ENCODE measurements around the gene CNN2. TPM values are rescaled to one million over a fixed set of nuclear protein-coding genes. Genes with fewer than 3 reads are reported as not detected.
A peak's percentile ranks its signal among the peaks of the same experiment; 100 is the strongest.

The CNN2 gene
- total and polyA plus RNA-seq, 9 of the 15 experiments (the other 6 are each of a cell fraction or from before 2014, with no cell fraction given), result 12.1 to 174 (median 52.7) TPM

- TF ChIP-seq, protein P1, sequence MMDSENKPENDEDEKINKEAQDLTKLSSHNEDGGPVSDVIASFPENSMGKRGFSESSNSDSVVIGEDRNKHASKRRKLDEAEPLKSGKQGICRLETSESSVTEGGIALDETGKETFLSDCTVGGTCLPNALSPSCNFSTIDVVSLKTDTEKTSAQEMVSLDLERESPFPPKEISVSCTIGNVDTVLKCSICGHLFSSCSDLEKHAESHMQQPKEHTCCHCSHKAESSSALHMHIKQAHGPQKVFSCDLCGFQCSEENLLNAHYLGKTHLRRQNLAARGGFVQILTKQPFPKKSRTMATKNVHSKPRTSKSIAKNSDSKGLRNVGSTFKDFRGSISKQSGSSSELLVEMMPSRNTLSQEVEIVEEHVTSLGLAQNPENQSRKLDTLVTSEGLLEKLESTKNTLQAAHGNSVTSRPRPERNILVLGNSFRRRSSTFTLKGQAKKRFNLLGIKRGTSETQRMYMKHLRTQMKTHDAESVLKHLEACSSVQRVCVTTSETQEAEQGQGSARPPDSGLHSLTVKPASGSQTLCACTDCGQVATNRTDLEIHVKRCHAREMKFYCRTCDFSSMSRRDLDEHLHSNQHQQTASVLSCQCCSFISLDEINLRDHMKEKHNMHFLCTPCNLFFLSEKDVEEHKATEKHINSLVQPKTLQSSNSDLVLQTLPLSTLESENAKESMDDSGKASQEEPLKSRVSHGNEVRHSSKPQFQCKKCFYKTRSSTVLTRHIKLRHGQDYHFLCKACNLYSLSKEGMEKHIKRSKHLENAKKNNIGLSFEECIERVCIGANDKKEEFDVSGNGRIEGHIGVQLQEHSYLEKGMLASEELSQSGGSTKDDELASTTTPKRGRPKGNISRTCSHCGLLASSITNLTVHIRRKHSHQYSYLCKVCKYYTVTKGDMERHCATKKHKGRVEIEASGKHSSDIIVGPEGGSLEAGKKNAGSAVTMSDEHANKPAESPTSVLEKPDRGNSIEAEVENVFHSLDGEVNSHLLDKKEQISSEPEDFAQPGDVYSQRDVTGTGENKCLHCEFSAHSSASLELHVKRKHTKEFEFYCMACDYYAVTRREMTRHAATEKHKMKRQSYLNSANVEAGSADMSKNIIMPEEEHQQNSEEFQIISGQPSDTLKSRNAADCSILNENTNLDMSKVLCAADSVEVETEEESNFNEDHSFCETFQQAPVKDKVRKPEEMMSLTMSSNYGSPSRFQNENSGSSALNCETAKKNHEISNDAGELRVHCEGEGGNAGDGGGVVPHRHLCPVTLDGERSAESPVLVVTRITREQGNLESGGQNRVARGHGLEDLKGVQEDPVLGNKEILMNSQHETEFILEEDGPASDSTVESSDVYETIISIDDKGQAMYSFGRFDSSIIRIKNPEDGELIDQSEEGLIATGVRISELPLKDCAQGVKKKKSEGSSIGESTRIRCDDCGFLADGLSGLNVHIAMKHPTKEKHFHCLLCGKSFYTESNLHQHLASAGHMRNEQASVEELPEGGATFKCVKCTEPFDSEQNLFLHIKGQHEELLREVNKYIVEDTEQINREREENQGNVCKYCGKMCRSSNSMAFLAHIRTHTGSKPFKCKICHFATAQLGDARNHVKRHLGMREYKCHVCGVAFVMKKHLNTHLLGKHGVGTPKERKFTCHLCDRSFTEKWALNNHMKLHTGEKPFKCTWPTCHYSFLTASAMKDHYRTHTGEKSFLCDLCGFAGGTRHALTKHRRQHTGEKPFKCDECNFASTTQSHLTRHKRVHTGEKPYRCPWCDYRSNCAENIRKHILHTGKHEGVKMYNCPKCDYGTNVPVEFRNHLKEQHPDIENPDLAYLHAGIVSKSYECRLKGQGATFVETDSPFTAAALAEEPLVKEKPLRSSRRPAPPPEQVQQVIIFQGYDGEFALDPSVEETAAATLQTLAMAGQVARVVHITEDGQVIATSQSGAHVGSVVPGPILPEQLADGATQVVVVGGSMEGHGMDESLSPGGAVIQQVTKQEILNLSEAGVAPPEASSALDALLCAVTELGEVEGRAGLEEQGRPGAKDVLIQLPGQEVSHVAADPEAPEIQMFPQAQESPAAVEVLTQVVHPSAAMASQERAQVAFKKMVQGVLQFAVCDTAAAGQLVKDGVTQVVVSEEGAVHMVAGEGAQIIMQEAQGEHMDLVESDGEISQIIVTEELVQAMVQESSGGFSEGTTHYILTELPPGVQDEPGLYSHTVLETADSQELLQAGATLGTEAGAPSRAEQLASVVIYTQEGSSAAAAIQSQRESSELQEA (IDR thresholded peaks at IDR 0.05; ENCODE audit: low read depth), result no peak
- TF ChIP-seq ZNF79 (CRISPR knock-in tag; IDR thresholded peaks at IDR 0.05; ENCODE audit: low read depth), result no peak
- TF ChIP-seq PURB (CRISPR knock-in tag; IDR thresholded peaks at IDR 0.05; ENCODE audit: low read depth), result no peak
- TF ChIP-seq RB1 (IDR thresholded peaks at IDR 0.05; ENCODE audit: low read depth), result peak; percentile 79; the same call in 1 of the 2 replicates
- TF ChIP-seq HNRNPUL1 (IDR thresholded peaks at IDR 0.05; ENCODE audit: low read length), result no peak
- no peak for TF ChIP-seq ZBTB17 (CRISPR knock-in tag; IDR thresholded peaks at IDR 0.05)
- no peak for TF ChIP-seq CCAR2 (IDR thresholded peaks at IDR 0.05; ENCODE audit: low read depth, low read length)
- TF ChIP-seq HSF4 (CRISPR knock-in tag; IDR thresholded peaks at IDR 0.05; ENCODE audit: borderline replicate concordance), result no peak
- no peak for TF ChIP-seq ZNF561 (CRISPR knock-in tag; conservative IDR thresholded peaks at IDR 0.05)
- TF ChIP-seq XRCC4 (IDR thresholded peaks at IDR 0.05; ENCODE audit: extremely low read depth, insufficient read depth, insufficient read length), result no peak
- TF ChIP-seq STAT5B (CRISPR knock-in tag; IDR thresholded peaks at IDR 0.05), result no peak
- no peak for TF ChIP-seq TRIM24 (IDR thresholded peaks at IDR 0.05)
- TF ChIP-seq PRDM10 (IDR thresholded peaks at IDR 0.05; ENCODE audit: partially characterized antibody), result no peak
- TF ChIP-seq THRAP3 (IDR thresholded peaks at IDR 0.05; ENCODE audit: borderline replicate concordance), result no peak
- peak; percentile 19; the same call in 1 of the 2 replicates for TF ChIP-seq MTA1 (IDR thresholded peaks at IDR 0.05; ENCODE audit: borderline replicate concordance)
- TF ChIP-seq, protein P2, sequence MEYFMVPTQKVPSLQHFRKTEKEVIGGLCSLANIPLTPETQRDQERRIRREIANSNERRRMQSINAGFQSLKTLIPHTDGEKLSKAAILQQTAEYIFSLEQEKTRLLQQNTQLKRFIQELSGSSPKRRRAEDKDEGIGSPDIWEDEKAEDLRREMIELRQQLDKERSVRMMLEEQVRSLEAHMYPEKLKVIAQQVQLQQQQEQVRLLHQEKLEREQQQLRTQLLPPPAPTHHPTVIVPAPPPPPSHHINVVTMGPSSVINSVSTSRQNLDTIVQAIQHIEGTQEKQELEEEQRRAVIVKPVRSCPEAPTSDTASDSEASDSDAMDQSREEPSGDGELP (CRISPR knock-in tag; IDR thresholded peaks at IDR 0.05; ENCODE audit: borderline replicate concordance), result peak; percentile 7; the same call in 1 of the 2 replicates
Observed at GRCh38 chr19:1025960-1026782, at the start of gene CNN2 (continued).
